ENCODE data around the gene NFIC.
"Not testable (repeated sequence)": the region's sequence is repeated elsewhere in the genome, so short reads cannot be mapped to it uniquely, and the experiment has no call there.

Gene NFIC

DNA sequence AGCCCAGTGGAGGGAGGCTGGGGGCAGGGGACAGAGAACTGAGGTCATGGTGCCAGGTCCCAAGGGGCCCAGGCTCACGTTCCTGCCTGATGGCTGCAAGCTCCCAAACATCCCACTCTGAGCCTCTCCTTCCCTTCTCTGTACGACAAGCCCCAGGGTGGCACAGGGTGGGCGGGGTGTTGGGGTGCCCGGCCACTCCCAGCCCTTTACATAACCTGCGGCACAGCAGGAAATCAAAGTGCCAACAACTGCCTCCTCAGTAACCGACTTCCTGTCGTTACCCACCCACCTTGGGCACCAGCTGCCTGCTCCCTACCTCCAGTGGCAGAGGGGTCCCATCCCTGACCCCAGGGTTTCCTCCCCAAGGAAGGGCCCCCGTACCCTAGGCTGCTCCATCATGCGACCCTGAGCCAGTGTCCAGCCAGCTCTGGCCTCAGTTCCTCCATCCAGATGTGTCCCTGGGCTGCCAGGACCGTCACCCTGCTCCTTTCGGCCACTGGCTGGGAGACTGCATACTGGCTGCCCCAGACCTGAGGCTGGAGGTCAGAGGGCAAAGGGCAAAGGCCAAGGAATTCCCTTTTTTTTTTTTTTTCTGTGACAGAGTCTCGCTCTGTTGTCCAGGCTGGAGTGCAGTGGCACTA, 27.7 kb upstream of the NFIC start:
- DNase-seq: peak; percentile 58

DNA sequence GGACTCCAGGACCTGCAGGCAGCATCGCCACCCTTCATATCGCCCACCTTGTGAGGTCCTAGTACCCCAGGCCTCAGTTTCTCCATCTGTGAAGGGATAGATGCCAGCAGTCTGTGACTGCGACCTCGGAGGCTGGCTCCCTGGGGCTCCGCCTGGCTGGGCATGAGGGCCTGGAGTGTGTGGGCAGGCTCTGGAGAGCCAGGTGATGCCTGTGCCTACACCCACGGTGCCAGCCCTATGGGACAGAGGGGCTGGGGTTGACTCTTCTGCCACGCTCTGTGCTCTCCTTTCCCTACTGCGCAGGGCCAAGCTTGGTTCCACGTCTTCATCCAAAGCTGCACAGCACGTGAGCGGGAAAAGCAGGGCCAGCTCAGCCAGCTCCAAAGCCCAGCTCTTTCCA, 26.0 kb upstream of the NFIC start:
- DNase-seq: no peak

DNA sequence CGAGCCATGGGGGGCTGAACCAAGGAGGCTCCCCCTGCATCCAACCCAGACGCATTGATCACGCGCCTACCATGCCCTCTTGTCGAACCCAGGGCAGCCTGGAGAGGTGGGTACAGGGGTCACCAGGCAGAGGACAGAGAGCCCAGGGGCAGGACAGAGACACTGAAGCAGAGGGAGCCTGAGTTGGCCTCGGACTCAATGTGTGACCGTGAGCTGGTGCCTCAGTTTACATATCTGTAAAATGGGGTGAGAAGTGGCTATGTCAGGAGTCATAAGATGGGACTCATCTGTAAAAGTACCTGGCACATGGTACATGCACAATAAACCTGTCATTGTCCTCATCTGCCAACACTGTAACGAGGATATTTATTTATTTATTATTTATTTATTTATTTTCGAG, 24.1 kb upstream of the NFIC start:
- no peak for DNase-seq

DNA sequence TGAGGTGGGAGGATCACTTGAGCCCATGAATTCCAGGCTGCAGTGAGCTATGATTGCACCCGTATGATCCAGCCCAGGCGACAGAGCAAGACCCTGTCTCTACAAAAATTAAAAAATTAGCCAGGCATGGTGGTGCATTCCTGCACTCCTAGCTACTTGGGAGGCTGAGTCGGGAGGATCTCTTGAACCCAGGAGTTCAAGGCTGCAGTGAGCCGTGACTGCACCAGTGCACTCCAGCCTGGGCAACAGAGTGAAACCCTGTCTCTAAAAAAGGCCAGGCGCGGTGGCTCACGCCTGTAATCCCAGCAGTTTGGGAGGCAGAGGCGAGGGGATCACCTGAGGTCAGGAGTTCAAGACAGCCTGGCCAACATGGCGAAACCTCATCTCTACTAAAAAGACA, 23.4 kb upstream of the NFIC start:
- DNase-seq: not testable (repeated sequence)

DNA sequence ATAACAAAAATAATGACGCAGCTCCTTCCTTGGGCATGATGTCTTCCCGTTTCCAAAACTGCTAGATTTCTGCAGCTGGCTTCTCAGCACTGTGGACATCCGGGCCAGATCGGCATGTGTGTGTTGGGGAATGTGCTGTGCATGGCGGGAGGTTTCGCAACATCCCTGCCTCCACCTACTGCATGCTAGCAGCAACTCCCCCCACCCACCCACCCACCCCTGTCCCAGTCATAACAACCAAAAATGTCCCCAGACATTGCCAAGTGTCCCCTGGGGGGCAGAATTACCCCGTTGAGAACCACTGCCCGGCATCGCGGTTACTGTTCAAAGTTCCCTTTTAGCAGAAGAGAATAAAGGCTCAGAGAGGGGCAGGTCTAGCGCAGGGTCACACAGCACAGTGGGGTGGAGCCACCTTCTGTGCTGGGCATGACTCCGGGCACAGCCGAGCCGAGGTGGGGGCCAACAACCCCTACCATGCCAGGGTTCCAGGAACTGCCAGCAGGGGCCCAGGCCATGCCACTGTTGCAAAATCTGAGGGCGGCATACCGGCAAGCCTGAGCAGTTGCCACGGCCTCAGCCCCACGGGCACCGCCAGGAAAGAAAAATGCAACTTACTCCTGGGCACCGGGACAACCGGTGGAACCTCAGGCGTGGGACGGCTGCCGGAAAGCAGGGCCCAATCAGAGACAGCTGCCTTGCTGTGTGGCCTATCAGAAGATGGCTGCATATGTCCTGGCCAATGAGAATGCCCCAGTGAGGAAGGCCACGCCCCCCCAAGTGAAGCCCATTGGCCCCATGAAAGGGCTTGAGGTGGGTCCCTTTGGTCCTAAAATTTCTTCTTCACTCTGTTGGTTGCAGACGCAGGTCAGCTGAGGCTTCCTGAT, 22.5 kb upstream of the NFIC start:
- peak; percentile 41 for DNase-seq

DNA sequence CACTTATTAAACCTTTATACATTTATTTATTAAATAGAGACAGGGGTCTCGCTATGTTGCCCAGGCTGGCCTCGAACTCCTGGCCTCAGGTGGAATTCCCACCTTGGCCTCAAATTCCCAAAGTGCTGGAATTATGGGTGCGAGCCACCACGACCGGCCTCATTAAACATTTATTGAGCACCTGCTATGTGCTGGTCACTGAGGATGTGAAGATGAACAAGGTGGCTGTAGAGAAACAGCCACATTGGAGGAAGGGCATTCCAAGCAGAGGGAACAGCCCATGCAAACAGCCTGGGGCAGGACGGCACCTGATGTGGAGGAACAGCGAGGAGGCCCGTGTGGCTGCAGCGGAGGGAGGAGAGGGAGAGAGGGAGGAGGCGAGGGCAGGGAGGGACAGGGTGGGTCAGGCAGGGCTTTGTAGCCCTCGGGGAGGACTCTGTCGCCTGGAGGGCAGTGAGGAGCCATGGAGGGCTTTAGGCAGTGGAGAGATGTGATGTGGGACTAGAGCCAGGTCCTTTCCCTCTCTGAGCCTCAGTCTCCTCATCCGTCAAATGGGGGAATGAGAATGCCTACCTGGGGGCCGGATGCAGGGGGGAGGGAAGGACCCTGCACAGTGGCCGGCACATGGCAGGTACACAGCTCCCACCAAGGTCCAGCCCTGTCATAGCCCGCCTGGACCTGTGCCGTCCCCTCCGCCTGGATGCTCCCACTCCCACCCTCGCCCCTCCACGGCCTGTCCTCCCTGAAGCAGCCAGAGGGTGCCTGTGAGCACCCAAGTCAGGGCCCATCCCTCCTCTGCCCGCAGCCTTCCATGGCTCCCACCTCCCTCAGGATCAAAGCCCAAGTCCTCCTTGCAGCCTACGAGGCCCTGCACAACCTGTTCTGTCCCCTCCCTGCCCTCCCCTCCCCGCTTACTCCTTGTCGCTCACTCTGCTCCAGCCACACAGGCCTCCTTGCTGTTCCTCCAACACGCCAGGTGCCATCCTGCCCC, 21.5 kb upstream of the NFIC start:
- no peak for DNase-seq

DNA sequence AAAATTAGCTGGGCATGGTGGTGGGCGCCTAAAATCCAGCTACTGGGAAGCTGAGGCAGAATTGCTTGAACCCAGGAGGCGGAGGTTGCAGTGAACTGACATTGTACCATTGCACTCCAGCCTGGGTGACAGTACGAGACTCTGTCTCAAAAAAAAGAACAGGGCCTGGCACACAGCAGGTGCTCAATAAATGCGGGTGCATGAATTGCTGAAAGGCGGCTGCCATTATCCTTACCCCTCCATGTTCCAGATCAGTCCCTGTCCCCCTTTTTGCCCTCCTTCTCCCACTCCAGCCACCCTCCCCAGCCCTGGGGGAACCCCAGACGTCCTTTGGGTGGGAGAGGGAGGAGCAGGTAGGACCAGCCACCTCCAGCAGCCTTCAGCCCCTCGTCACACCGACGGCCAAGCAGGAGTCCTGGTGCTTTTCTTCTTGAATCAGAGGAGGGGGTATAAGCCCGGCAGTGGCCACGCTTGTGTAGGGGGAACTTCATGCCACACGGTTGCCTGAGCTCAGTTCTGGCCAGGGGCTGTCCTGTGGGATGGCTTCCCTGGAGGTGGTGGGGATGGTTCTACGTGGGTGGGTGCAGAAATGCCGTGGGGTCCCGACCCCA, 20.4 kb upstream of the NFIC start:
- no peak for DNase-seq

DNA sequence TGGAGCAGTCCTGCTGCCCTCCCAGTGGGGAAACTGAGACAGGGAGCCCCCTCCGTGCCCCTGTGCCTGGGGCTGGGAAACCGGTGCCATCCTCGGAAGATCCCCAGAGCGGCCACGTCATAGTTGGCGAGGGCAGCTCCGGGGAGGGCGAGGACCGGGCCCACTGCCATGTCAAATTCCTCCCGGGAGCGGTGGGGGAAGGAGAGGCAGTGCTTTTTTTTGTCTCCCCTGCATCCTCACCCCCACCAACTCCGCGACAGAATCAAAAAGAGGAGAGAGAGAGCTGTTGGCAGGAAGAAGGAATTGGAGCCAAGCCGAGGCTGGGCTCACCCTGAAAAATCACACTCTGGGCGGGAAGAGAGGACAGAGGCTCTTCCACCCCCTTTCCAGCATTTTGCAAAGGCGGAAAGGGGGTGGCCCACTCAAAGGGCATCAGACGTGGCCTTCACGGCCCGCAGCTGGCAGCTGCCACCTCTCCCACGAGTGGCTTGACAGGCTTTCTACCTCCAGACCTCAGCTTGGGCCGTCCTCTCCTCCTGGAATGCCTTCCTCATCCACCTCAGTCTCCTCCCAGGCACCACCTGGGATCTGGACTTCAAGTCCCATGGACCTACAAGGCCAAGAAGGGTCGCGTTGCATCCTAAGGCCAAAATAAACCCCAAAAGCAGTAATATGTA, 19.6 kb upstream of the NFIC start:
- DNase-seq: no peak

DNA sequence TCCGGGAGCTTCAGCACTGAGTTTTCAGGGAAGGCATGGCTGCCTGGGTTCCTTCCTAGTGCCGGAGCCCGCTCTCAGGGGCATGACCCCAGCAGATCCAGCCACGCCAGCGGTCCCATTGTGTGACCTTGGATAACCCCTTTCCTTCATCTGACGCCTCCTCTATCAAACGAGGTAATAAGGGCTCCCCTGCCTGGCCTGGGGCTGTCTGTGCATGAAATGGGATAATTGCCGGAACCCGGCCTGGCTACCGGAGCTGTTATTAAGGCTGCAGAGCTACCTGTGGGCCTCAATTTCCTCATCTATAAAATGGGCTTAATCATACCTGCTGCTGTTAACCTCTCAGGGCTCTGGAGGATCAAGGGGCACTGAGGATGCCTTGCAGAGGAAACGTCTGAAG, 18.3 kb upstream of the NFIC start:
- no peak for DNase-seq

DNA sequence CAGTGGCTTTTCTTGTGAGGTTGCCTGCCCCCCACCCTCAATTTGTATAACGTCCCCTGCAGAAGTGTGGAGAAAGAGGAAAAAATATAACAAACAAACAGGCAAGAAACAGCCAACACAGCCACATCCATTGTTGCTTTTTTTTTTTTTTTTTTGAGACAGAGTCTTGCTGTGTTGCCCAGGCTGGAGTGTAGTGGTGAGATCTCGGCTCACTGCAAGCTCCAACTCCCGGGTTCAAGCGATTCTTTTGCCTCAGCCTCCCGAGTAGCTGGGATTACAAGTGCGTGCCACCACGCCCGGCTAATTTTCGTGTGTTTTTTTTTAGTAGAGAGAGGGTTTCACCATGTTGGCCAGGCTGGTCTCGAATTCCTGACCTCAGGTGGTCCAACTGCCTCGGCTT, 17.9 kb upstream of the NFIC start:
- not testable (repeated sequence) for DNase-seq

DNA sequence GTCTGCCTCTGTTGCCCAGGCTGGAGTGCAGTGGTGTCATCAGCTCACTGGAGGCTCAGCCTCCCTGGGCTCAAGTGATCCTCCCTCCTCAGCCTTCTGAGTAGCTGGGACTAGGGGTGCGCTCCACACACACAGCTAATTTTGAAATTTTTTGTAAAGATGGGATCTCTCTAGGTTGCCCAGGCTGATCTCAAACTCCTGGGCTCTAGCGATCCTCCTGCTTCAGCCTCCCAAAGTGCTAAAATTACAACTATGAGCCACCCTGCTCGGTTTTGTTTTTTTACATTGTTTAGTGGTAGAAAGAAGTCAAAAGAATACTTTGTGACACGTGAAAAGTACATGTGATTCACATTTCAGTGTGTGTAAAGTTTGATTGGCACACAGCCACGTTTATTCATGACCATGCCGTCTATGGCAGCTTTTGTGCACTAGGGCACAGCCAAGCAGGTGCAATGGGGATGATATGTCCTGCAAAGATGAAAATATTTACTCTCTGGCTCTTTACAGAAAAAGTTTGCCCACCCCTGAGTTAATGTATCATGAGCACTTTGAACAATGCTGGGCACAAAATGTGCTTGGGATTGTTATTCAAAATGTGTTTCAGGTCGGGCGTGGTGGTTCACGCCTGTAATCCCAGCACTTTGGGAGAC, 16.2 kb upstream of the NFIC start:
- no peak for DNase-seq

DNA sequence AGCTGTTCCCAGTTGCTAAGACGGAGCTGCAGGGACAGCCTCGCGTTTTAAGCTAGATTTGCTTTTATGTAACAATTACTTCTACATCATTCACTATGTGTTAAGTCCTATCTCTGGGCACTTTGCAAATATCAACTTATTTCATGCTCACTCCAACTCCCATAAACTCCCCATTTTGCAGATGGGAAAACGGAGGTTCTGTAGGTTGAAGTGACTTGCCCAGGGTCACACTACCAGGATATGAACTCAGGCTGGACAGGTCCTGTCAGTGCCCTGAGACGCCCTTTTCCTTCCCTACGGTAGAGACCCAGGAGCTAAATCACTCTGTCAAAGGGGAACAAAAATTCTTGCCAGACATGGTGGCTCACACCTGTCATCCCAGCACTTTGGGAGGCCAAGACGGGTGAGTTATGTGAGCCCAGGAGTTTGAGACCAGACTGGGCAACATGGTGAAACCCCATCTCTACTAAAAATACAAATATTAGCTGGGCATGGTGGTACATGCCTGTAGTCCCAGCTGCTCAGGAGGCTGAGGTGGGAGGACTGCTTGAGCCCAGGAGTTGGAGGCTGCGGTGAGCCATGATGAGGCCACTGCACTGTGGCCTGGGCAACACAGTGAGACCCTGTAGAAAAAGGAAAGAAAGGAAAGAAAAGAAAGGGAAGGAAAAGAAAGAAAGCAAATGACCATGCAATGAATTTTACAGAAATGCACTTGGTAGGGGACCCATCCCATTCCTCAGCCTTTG, 14.5 kb upstream of the NFIC start:
- DNase-seq: no peak

DNA sequence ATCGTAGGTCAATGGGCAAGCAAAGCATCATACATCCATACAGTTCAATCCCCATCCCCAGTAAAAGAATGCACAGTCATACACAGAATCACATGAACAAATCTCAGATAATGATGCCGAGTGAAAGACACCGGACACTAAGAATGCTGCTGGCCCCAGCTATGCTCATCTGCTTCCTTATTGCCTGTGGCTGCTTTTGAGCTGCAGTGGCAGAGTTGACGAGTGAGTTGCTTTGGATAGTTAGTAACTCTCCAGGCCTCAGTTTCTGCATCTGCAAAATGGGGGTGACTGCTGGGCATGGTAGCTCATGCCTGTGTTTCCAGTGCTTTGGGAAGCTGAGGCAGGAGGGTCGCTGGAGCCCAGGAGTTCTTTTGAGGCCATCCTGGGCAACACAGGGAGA, 12.9 kb upstream of the NFIC start:
- DNase-seq: no peak

DNA sequence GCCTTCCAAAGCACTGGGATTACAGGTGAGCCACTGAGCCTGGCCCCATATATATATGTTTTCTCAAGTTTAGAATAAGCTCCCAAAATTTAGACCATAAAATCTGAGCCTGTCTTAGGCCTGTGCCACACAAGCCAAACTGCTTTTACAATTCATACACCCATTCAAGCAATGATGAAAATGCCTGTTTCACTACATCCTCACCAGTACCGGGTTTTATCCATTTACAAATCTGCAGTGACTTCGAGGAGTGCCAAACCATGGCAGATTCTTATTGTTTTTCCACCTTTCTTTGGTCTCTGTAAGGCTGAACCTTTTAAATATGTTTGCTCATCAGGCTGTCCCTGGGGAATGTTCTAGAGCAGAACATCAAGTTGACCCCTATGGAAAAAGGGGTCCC, 9.6 kb upstream of the NFIC start:
- DNase-seq: no peak

DNA sequence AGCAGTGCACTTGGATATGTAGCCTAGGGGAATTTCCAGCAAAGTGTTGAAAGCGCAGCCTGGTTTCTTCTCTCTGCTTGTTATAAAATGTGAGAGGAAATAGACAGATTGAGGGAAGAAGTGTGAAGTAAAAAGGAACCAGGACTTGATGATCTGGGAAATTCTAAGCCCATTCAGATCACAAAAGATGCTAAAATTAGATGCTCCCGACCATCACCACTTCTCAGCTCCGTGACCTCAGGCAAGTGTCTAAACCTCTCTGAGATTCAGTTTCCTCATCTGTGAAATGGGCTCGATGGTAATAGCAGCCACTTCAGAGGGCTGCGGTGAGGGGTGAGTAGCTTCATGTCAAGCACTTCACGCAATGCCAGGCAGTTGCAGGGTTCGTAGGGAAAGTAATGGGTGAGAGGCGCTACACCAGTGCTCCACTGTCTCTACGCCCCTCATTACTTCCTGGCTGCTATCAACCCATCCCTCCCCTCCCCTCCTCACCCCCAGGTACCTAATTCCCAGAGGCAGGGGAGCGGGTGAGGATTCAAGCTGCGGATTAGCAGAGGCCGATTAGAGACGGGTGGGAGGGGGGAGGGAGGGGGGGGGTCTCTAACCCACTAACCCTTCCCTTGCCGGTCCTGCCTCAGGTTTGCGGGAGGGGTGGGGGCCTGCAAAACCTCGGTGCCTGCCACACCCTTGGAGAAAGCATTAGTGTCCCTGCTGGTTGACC, 9.0 kb upstream of the NFIC start:
- DNase-seq: no peak

DNA sequence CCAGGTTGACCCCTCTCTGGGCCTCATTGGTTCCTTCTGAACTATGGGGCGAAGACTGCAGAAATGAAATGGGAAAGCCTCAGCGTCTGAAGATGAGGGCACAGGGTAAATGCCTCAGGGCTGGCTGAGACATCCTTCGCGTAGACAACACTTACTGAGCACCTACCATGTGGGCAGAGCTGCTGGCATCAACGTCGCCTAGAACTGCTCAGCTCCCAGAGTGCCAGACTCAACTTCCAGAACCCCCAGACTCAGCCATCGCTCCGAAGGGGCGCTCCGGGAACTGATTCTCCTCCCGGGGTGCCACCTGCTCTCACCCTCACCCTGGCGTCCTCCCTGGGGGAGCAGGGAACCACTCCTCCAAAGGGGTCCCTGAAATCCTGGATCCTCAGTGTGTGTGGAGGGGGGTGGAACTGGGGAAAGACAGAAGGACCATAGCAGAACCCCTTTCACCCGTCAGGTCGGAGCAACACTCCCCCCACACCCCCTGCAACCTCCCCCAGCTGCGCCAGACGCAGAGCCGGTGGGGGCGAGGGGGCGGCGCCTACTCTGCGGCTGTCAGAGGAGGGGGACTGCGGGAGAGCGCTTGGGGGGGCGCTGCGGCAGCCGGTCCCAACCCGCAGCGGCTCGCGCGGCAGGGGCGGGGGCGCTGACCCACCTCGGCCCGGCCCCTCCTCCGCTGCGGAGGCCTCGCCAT, 8.2 kb upstream of the NFIC start:
- DNase-seq: peak; percentile 54

DNA sequence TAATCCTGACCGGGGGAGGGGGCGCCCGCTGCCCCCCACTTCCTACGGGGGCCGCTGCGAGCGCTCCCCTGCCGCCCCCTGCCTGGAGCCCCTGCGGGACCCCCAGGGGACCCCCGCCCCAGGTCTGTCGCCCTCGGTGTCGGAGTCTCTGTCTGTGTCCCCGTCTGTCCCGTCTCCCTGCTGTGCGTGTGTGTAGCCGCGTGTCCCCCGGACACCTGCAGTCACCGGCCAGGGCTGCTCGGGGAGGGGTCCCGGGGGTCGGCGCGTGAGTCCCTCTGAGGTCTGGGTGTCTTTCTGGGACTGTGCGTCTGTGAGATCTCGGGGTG, 7.7 kb upstream of the NFIC start:
- DNase-seq: no peak

DNA sequence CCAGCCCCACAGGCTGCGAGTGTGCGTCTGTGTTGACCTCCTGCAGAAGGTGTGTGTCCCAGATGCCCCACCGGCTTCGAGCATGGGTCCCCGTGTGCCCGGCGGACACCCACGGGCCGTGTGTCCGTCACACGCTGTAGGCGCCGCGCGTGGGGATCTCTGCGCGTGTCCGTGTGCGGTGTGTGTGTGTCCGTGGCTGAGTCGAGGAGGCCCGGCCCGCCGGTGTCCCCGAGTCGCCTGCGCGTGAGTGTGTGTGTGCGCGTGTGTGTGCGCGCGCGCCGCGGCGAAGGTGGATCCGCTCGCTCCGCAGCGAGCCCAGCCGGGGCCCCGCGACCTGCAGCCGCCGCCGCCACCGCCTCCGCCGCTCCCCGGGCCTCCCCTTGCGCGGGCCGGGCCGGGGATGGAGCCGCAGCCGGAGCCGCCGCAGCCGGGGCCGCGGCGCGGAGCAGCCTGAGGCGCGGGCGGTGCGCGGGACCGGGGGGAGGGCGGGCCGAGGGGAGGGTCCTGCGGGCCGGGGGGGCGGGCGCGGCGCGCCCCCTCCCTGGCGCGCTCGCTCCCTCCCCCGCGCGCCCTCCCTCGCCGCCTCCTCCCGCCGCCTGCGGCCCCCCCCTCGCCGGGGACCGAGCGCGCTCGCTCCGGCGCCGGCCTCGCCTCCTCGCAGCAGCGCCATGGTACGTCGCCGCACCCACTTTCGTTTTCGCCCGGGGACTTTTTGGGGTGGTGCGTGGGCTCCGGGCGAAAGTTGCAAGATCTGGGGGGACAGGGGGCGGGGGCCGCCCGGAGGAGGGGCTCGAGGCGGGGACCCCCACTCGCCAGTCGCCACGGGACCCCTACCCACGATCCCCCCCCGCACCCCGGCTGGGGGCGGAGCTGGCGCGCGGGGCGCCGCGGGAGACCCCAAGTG, 7.1 kb upstream of the NFIC start:
- DNase-seq: peak; percentile 82
